ENCODE data around the gene MTRFR. TPM values are rescaled to one million over a fixed set of nuclear protein-coding genes. Genes with fewer than 3 reads are reported as not detected.
A peak's percentile ranks its signal among the peaks of the same experiment; 100 is the strongest.

MTRFR gene
- total RNA-seq, 1 donor from 2014 or later = 14.3 TPM

DNA sequence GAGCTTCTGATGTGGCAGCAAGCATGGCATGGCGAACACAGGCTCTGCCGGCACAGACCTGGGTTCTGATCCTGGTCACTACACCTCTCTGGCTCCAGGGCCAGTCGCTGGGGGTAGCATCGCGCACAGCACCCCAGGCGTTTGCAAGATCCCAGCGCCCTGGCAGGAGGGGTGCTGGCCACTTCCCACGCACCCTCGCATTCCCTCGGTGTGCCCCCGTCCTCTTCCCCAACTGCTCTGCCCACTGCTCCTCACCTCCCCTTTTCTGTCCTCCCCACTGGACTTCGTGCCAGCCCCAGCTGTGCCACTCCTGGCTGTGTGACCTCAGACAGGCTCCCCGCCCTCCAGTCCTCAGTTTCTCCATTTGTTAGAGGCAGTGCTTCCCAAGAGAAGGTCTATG lies 35.6 kb downstream of the MTRFR start:
- Mint-ChIP-seq H3K27me3 (ENCODE audit: unreplicated experiment) (no peaks in the 10 kb centered on the region), H3K9me3 (ENCODE audit: unreplicated experiment) (no peaks in the 10 kb centered on the region), H3K4me1 (ENCODE audit: unreplicated experiment) (peaks cover 31% of the 10 kb centered on the region), H3K36me3 (ENCODE audit: unreplicated experiment) (peaks cover 11% of the 10 kb centered on the region), H3K4me3 (ENCODE audit: unreplicated experiment) (peak overlapping the region; percentile 91), H3K27ac (ENCODE audit: unreplicated experiment) (peak overlapping the region; percentile 94)
- DNase-seq (ENCODE audit: extremely low spot score, unreplicated experiment) = no peak
- TF ChIP-seq, protein P1, sequence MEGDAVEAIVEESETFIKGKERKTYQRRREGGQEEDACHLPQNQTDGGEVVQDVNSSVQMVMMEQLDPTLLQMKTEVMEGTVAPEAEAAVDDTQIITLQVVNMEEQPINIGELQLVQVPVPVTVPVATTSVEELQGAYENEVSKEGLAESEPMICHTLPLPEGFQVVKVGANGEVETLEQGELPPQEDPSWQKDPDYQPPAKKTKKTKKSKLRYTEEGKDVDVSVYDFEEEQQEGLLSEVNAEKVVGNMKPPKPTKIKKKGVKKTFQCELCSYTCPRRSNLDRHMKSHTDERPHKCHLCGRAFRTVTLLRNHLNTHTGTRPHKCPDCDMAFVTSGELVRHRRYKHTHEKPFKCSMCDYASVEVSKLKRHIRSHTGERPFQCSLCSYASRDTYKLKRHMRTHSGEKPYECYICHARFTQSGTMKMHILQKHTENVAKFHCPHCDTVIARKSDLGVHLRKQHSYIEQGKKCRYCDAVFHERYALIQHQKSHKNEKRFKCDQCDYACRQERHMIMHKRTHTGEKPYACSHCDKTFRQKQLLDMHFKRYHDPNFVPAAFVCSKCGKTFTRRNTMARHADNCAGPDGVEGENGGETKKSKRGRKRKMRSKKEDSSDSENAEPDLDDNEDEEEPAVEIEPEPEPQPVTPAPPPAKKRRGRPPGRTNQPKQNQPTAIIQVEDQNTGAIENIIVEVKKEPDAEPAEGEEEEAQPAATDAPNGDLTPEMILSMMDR (IDR thresholded peaks at IDR 0.05) = no peak

DNA sequence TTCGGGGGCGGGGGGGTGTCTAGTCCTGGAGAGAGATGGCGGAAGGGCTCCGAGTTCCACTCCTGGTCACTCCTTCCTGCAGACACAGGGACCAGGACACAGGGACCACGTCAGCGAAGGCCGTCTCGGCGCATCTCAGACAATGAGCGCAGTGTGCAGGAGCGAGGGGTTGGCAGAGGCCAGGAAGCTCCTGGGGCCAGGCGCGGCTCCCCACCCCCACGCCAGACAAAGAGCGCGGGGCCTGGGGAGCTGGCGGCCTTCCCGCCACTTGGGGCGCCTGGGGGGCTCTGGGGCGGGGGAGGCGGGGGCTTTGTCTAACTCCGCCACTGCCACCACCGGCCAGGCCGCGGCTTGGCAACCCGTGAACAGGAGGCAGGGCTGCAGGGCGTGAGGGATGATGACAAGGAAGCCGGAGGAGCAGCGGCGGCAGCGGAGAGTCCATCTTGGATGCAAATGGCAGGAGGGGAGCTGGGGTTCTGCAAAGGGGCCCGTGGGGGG lies 36.2 kb downstream of the MTRFR start:
- no peaks in the 10 kb centered on the region for H3K9me3 Mint-ChIP-seq (ENCODE audit: unreplicated experiment)
- H3K27ac Mint-ChIP-seq (ENCODE audit: unreplicated experiment) = peak overlapping the region; percentile 94
- H3K36me3 Mint-ChIP-seq (ENCODE audit: unreplicated experiment) = peaks cover 9% of the 10 kb centered on the region
- H3K4me1 Mint-ChIP-seq (ENCODE audit: unreplicated experiment) = peaks cover 31% of the 10 kb centered on the region
- no peaks in the 10 kb centered on the region for H3K27me3 Mint-ChIP-seq (ENCODE audit: unreplicated experiment)
- peak overlapping the region; percentile 91 for H3K4me3 Mint-ChIP-seq (ENCODE audit: unreplicated experiment)
- peak; percentile 90 for DNase-seq (ENCODE audit: extremely low spot score, unreplicated experiment)
- TF ChIP-seq, protein P1 (IDR thresholded peaks at IDR 0.05) = no peak

DNA sequence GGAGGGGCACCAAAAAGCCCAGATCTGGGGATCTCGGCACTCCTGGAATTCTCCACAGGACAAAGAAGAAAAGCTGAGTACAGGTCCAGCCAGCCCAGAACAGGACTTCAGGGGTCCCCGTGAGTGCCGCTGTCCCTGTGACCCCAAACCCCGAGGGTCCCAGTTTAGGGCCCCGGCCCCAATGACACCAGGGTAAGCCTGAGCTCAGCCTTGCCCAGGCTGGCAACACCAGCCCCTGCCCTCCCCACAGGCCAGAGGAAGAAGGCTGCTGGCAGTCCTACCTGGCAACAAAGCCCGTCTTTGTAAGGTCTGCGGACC lies 36.6 kb downstream of the MTRFR start:
- Mint-ChIP-seq H3K4me3 (ENCODE audit: unreplicated experiment) (peak overlapping the region; percentile 91), H3K27me3 (ENCODE audit: unreplicated experiment) (no peaks in the 10 kb centered on the region), H3K9me3 (ENCODE audit: unreplicated experiment) (no peaks in the 10 kb centered on the region), H3K4me1 (ENCODE audit: unreplicated experiment) (peaks cover 31% of the 10 kb centered on the region), H3K36me3 (ENCODE audit: unreplicated experiment) (peaks cover 5% of the 10 kb centered on the region), H3K27ac (ENCODE audit: unreplicated experiment) (peak overlapping the region; percentile 94)
- TF ChIP-seq, protein P1 (IDR thresholded peaks at IDR 0.05) = no peak
- DNase-seq (ENCODE audit: extremely low spot score, unreplicated experiment) = no peak

DNA sequence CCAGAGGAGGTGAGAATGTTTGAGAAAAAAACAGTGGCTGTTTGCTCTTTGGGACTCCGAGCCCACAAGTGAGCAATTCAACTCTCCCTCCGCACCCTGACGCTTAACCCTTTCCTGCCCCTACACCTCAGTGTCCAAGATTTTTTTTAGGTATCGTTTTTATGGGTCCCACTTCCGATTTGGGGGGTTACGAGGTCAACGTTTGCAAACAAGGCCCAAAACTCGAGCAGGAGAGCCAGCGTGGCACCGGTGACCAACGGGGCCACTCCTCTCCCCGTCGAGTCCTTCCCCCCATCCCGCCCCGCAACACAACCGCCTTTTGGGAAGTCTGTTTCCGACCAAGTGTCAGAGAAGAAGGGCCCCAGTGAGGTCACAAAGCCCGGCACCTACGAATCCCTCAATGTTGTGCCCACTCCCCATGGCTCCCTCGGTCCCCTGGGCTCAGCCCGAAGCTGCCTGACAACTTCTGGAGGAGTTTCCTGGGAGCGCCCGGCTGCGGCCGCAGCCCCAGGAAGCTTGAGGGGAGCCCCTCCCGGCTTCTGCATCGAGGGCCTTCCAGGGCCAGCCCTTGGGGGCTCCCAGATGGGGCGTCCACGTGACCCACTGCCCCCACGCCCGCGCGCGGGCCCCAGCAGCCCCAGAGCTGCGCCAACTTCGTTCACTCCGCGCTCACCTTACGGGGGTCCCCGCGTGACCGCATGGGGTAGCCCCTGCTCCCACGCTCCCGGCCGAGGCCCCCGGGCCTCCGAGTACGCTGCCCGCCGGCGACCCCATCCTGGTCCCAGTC lies 37.2 kb downstream of the MTRFR start:
- no peak for DNase-seq (ENCODE audit: extremely low spot score, unreplicated experiment)
- H3K36me3 Mint-ChIP-seq (ENCODE audit: unreplicated experiment) = no peaks in the 10 kb centered on the region
- no peaks in the 10 kb centered on the region for H3K27me3 Mint-ChIP-seq (ENCODE audit: unreplicated experiment)
- H3K4me3 Mint-ChIP-seq (ENCODE audit: unreplicated experiment) = peak overlapping the region; percentile 91
- peaks cover 31% of the 10 kb centered on the region for H3K4me1 Mint-ChIP-seq (ENCODE audit: unreplicated experiment)
- TF ChIP-seq, protein P1 (IDR thresholded peaks at IDR 0.05) = no peak
- peak overlapping the region; percentile 94 for H3K27ac Mint-ChIP-seq (ENCODE audit: unreplicated experiment)
- no peaks in the 10 kb centered on the region for H3K9me3 Mint-ChIP-seq (ENCODE audit: unreplicated experiment)

DNA sequence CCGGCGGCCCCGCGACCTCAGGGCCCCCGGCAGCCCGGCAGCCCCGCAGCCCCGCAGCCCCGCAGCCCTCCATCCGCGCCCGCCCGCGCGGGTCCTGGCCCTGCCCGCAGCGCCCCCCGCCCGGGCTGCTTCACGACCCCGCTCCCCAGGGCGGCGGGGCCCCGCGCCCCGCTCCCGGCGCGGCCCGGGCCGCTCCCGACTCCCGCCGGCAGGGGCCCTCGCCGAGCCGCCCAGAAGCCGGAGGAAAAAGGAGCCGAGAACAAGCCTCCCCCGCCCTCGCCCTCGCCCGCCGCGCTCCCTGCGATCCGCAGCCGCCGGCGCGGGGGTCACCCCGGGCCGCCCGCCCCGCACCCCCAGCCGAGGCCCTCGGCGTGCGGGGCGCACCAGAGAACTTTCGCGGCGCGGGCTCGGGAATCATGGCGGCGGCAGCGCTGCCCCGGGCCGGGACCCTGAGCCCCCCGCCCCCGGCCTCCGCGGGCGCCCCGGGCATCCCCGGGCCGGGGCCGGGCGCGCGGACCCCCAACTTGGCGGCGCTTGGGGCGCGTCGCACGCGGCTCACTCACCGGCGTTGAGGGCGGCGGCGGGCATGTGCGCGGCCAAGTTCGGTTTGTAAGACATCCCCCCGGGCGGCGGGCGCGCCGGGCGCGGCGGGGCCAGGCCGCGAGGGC lies 37.9 kb downstream of the MTRFR start:
- Mint-ChIP-seq H3K4me1 (ENCODE audit: unreplicated experiment) (peaks cover 31% of the 10 kb centered on the region), H3K4me3 (ENCODE audit: unreplicated experiment) (no peak overlapping the region), H3K27me3 (ENCODE audit: unreplicated experiment) (no peaks in the 10 kb centered on the region), H3K36me3 (ENCODE audit: unreplicated experiment) (no peaks in the 10 kb centered on the region), H3K9me3 (ENCODE audit: unreplicated experiment) (no peaks in the 10 kb centered on the region), H3K27ac (ENCODE audit: unreplicated experiment) (no peak overlapping the region)
- TF ChIP-seq, protein P1 (IDR thresholded peaks at IDR 0.05) = peak; percentile 63
- DNase-seq (ENCODE audit: extremely low spot score, unreplicated experiment) = peak; percentile 90

All from osteocyte (in vitro differentiated cells).